Neural cell (in vitro differentiated cells): ENCODE measurements around the gene PLCH1. TPM values are rescaled to one million over a fixed set of nuclear protein-coding genes. Genes with fewer than 3 reads are reported as not detected.

ENCODE experiments used
- H2AFZ ChIP-seq: fragments of 200-600, 300-800 bp; sonication (generic), shearing (Covaris generic); 2 replicates; pipeline ENCODE4 v1.6.0; 2014; ENCODE audit warnings: low read depth, mild to moderate bottlenecking, antibody characterized with exemption, low read length, moderate library complexity
- H3F3A ChIP-seq: fragments of 200-600 bp; shearing (Covaris generic); 2 replicates; pipeline ENCODE4 v1.6.1; 2016; ENCODE audit warnings: mild to moderate bottlenecking, moderate library complexity, mixed read lengths, antibody characterized with exemption, low read length; ENCODE audit not compliant: insufficient read depth, poor library complexity, severe bottlenecking
- H3K27ac ChIP-seq: fragments of 200-600, 300-800 bp; sonication (generic), shearing (Covaris generic); 2 replicates; pipeline ENCODE4 v1.5.1; 2014; ENCODE audit warnings: mild to moderate bottlenecking, low read length, moderate library complexity
- H3K27me3 ChIP-seq: fragments of 300-800, 200-600 bp; sonication (generic), shearing (Covaris generic); 2 replicates; pipeline ENCODE4 v1.6.0; 2014; ENCODE audit warnings: mild to moderate bottlenecking, low read depth, low read length, moderate library complexity; ENCODE audit not compliant: insufficient read depth
- H3K36me3 ChIP-seq: fragments of 300-800, 200-600 bp; sonication (generic), shearing (Covaris generic); 2 replicates; pipeline ENCODE4 v1.5.1; 2014; ENCODE audit warnings: mild to moderate bottlenecking, antibody characterized with exemption, low read length, moderate library complexity; ENCODE audit not compliant: insufficient read depth
- H3K4me2 ChIP-seq: fragments of 300-800, 200-600 bp; sonication (generic), shearing (Covaris generic); 2 replicates; pipeline ENCODE4 v1.6.0; 2014; ENCODE audit warnings: mild to moderate bottlenecking, low read length
- H3K4me3 ChIP-seq: fragments of 300-800, 200-600 bp; sonication (generic), shearing (Covaris generic); 2 replicates; pipeline ENCODE4 v1.5.1; 2014; ENCODE audit warnings: mild to moderate bottlenecking, low read length, moderate library complexity
- H3K79me2 ChIP-seq: fragments of 200-600 bp; shearing (Covaris generic); replicated peaks from 2 replicates; pipeline ENCODE4 v1.6.0; 2014; ENCODE audit warnings: mild to moderate bottlenecking, low read length, moderate library complexity; ENCODE audit not compliant: insufficient read depth
- H3K9ac ChIP-seq: fragments of 300-800, 200-600 bp; sonication (generic), shearing (Covaris generic); 2 replicates; pipeline ENCODE4 v1.6.1; 2016; ENCODE audit warnings: mild to moderate bottlenecking, low read length, mixed read lengths
- H3K9me2 ChIP-seq: fragments of 200-600 bp; shearing (Covaris generic); 2 replicates; pipeline ENCODE4 v1.6.1; 2016; ENCODE audit warnings: mild to moderate bottlenecking, low read length, mixed read lengths; ENCODE audit not compliant: insufficient read depth
- H3K9me3 ChIP-seq: fragments of 200-600, 300-800 bp; sonication (generic), shearing (Covaris generic); 2 replicates; pipeline ENCODE4 v1.6.1; 2016; ENCODE audit warnings: mild to moderate bottlenecking, mixed run types, low read length, moderate library complexity, mixed read lengths
- H4K20me1 ChIP-seq: fragments of 200-600 bp; shearing (Covaris generic); 2 replicates; pipeline ENCODE4 v1.6.1; 2016; ENCODE audit warnings: mild to moderate bottlenecking, mixed run types; ENCODE audit not compliant: insufficient read depth
- EP300 ChIP-seq: fragments of 450-650 bp; conservative IDR thresholded peaks from 2 replicates; pipeline ENCODE4 v1.6.1; 2014; ENCODE audit warnings: antibody characterized with exemption, mild to moderate bottlenecking, moderate library complexity; ENCODE audit not compliant: poor library complexity, severe bottlenecking
- EZH2 ChIP-seq: fragments of 200-600, 300-800 bp; shearing (Covaris generic), sonication (generic); IDR thresholded peaks from 2 replicates; pipeline ENCODE4 v1.6.1; 2014; ENCODE audit warnings: antibody characterized with exemption, low read length, borderline replicate concordance, mild to moderate bottlenecking; ENCODE audit not compliant: insufficient read depth, poor library complexity, severe bottlenecking
- MXI1 ChIP-seq: fragments of 450-650 bp; conservative IDR thresholded peaks from 2 replicates; pipeline ENCODE4 v1.6.1; 2014; ENCODE audit warnings: antibody characterized with exemption, mild to moderate bottlenecking; ENCODE audit not compliant: poor library complexity, severe bottlenecking
- POLR2AphosphoS5 ChIP-seq: IDR thresholded peaks from 2 replicates; pipeline ENCODE4 v1.6.1; 2012
- RAD21 ChIP-seq: fragments of 450-650 bp; conservative IDR thresholded peaks from 2 replicates; pipeline ENCODE4 v1.6.1; 2014; ENCODE audit warnings: antibody characterized with exemption, mild to moderate bottlenecking, moderate library complexity
- SMC3 ChIP-seq: fragments of 450-650 bp; conservative IDR thresholded peaks from 2 replicates; pipeline ENCODE4 v1.6.1; 2014; ENCODE audit warnings: antibody characterized with exemption, mild to moderate bottlenecking, moderate library complexity; ENCODE audit not compliant: poor library complexity
- TAF1 ChIP-seq: IDR thresholded peaks from 2 replicates; pipeline ENCODE4 v1.6.1; 2012; ENCODE audit warnings: low read depth
- polyA plus RNA-seq: library from polyadenylated mRNA; depleted of rRNA; stranded (reverse); fragments of >200 nt; gene quantifications from 2 replicates; pipeline ENCODE4 v1.2.3, GENCODE V29; 2014
- TF ChIP-seq, protein P1 (sequence below): IDR thresholded peaks from 2 replicates; pipeline ENCODE4 v1.6.1; 2012; ENCODE audit warnings: borderline replicate concordance
- TF ChIP-seq, protein P2 (sequence below): fragments of 450-650 bp; IDR thresholded peaks from 2 replicates; pipeline ENCODE4 v1.5.1; 2014; ENCODE audit warnings: antibody characterized with exemption, mild to moderate bottlenecking, moderate library complexity; ENCODE audit not compliant: poor library complexity, severe bottlenecking

The PLCH1 gene
- polyA plus RNA-seq, 1 donor from 2014 or later = 13.5 TPM

DNA sequence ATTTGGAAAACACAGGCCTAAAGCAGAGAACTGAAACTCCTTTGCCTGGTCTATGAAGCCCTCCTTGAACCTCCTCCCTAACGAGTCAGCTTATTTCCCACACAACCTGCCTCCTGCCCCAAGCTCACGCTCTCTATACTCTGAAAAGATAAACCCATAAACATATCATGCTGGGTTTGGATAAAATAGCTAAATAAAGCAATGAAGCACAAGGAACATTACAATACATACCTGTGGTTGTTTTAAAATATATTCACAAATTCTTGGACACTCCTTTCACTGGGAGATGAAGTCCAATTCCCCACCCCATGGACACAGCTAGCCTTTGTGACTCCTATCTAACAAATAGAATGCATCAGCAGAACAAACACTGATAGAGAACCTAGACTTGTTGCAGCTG is 98.2 kb downstream of the PLCH1 start:
- no peak overlapping the region for H3K27ac ChIP-seq

DNA sequence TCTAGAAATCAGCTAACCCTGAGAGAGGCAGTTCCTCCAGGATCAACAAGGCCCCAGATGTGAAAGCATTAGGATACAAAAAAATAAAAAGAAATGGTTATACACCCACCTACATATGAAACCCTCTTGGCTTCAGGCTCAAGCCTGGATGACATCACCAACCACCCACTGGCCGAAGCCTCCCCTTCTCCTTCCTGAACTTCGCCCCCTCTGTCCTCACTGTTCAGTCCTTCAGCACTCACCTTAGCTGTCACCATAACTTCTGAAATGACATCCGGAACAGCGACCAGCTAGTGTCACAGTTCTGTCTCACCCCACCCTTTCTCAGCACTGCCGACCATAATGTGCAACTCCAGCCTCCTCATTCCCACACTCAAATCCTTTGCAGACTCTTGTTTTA is 98.7 kb downstream of the PLCH1 start:
- TF ChIP-seq, protein P1, sequence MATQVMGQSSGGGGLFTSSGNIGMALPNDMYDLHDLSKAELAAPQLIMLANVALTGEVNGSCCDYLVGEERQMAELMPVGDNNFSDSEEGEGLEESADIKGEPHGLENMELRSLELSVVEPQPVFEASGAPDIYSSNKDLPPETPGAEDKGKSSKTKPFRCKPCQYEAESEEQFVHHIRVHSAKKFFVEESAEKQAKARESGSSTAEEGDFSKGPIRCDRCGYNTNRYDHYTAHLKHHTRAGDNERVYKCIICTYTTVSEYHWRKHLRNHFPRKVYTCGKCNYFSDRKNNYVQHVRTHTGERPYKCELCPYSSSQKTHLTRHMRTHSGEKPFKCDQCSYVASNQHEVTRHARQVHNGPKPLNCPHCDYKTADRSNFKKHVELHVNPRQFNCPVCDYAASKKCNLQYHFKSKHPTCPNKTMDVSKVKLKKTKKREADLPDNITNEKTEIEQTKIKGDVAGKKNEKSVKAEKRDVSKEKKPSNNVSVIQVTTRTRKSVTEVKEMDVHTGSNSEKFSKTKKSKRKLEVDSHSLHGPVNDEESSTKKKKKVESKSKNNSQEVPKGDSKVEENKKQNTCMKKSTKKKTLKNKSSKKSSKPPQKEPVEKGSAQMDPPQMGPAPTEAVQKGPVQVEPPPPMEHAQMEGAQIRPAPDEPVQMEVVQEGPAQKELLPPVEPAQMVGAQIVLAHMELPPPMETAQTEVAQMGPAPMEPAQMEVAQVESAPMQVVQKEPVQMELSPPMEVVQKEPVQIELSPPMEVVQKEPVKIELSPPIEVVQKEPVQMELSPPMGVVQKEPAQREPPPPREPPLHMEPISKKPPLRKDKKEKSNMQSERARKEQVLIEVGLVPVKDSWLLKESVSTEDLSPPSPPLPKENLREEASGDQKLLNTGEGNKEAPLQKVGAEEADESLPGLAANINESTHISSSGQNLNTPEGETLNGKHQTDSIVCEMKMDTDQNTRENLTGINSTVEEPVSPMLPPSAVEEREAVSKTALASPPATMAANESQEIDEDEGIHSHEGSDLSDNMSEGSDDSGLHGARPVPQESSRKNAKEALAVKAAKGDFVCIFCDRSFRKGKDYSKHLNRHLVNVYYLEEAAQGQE = no peak
- TF ChIP-seq TAF1 = no peak
- TF ChIP-seq EZH2 = no peak
- no peaks in the 10 kb centered on the region for H3K36me3 ChIP-seq

More for the DNA sequence above, 98.2 kb downstream of the PLCH1 start:
- H4K20me1 ChIP-seq = no peaks in the 10 kb centered on the region
- H3K9me3 ChIP-seq = no peaks in the 10 kb centered on the region
- no peaks in the 10 kb centered on the region for H3F3A ChIP-seq
- no peak overlapping the region for H3K9ac ChIP-seq
- H3K4me3 ChIP-seq = no peak overlapping the region
- H2AFZ ChIP-seq = no peak overlapping the region
- no peaks in the 10 kb centered on the region for H3K27me3 ChIP-seq
- H3K36me3 ChIP-seq = no peaks in the 10 kb centered on the region
- H3K79me2 ChIP-seq = peaks cover 8% of the 10 kb centered on the region
- TF ChIP-seq SMC3 (no peak), MXI1 (no peak), TAF1 (no peak), EZH2 (no peak), EP300 (no peak), RAD21 (no peak), POLR2AphosphoS5 (no peak)
- TF ChIP-seq, protein P2, sequence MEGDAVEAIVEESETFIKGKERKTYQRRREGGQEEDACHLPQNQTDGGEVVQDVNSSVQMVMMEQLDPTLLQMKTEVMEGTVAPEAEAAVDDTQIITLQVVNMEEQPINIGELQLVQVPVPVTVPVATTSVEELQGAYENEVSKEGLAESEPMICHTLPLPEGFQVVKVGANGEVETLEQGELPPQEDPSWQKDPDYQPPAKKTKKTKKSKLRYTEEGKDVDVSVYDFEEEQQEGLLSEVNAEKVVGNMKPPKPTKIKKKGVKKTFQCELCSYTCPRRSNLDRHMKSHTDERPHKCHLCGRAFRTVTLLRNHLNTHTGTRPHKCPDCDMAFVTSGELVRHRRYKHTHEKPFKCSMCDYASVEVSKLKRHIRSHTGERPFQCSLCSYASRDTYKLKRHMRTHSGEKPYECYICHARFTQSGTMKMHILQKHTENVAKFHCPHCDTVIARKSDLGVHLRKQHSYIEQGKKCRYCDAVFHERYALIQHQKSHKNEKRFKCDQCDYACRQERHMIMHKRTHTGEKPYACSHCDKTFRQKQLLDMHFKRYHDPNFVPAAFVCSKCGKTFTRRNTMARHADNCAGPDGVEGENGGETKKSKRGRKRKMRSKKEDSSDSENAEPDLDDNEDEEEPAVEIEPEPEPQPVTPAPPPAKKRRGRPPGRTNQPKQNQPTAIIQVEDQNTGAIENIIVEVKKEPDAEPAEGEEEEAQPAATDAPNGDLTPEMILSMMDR = no peak
- TF ChIP-seq, protein P1 = no peak
- H3K4me2 ChIP-seq = no peak overlapping the region
- no peaks in the 10 kb centered on the region for H3K9me2 ChIP-seq

More for the DNA sequence above, 98.7 kb downstream of the PLCH1 start:
- H3K4me3 ChIP-seq = no peak overlapping the region
- peaks cover 8% of the 10 kb centered on the region for H3K79me2 ChIP-seq
- no peaks in the 10 kb centered on the region for H4K20me1 ChIP-seq
- no peaks in the 10 kb centered on the region for H3F3A ChIP-seq
- H3K9me2 ChIP-seq = no peaks in the 10 kb centered on the region
- H3K27ac ChIP-seq = no peak overlapping the region
- no peak overlapping the region for H3K9ac ChIP-seq
- no peaks in the 10 kb centered on the region for H3K9me3 ChIP-seq
- H2AFZ ChIP-seq = no peak overlapping the region
- H3K4me2 ChIP-seq = no peak overlapping the region
- H3K27me3 ChIP-seq = no peaks in the 10 kb centered on the region
